HCT116 (cell line): Measurements from ENCODE around the gene BMP4. TPM values are rescaled to one million over a fixed set of nuclear protein-coding genes. Genes with fewer than 3 reads are reported as not detected.

ENCODE experiments used
- ATAC-seq: fragments of 200-7000 bp; cut with Tn5 transposase; 2 replicates; pipeline ENCODE4 v1.9.1; 2020; ENCODE audit warnings: mild to moderate bottlenecking, moderate library complexity
- BruUV-seq: library from RNA; stranded (reverse); fragments of 400-500 nt; replicated peaks from 2 replicates; lab custom pipeline; 2021; lab: Mats Ljungman, UMichigan
- CTCF ChIA-PET: fragments of 300-600 bp; sonication (Branson Sonifier 250); formaldehyde crosslinking; loops from one replicate; lab custom pipeline; 2021; ENCODE audit warnings: antibody characterized with exemption; lab: Charles Lee
- POLR2A ChIA-PET: fragments of 300-600, 350-600 bp; sonication (Branson Sonifier 250); formaldehyde crosslinking; loops from one replicate; lab custom pipeline; 2021; ENCODE audit warnings: antibody characterized with exemption; lab: Charles Lee
- RAD21 ChIA-PET, 2 experiments: fragments of 300-600 bp; sonication (Branson Sonifier 250); formaldehyde crosslinking; loops; one replicate each; lab custom pipeline; 2023; ENCODE audit warnings: low total read pairs in 2 of 2; ENCODE audit not compliant: uncharacterized antibody in 2 of 2, unreplicated experiment in 2 of 2, low non-redundant PET in 1 of 2; lab: Charles Lee
- DNase-seq: peaks from one replicate; pipeline ENCODE4 v3.0.0-alpha.2; 2010; ENCODE audit warnings: low read depth, low spot score
- H2AFZ ChIP-seq: fragments of 200-600 bp; shearing (Covaris generic), sonication (generic); 2 replicates; pipeline ENCODE4 v1.6.1; 2017; ENCODE audit warnings: low read depth, mixed run types, mixed read lengths, antibody characterized with exemption, low read length; ENCODE audit not compliant: poor library complexity, severe bottlenecking
- H3K27ac ChIP-seq: 2 replicates; pipeline ENCODE4 v1.5.1; 2012; ENCODE audit warnings: low read depth, low read length
- H3K27me3 ChIP-seq: fragments of 200-600 bp; sonication (generic); 2 replicates; pipeline ENCODE4 v1.6.1; 2016; ENCODE audit warnings: mixed run types, low read length, mixed read lengths; ENCODE audit not compliant: insufficient read depth
- H3K36me3 ChIP-seq, 2 experiments: fragments of 200-500 bp in 1 of 2; fragments of 200-600 bp in 1 of 2; sonication (Bioruptor generic) in 1 of 2; sonication (generic) in 1 of 2; 2 replicates each; pipeline versions ENCODE4 v1.5.1 to v1.6.1; 2014 to 2016; ENCODE audit warnings: low read length in 2 of 2, inconsistent platforms in 1 of 2, mixed read lengths in 1 of 2, mixed run types in 1 of 2; ENCODE audit not compliant: insufficient read depth in 2 of 2, control insufficient read depth in 1 of 2
- H3K4me1 ChIP-seq, 2 experiments: fragments of 200-600 bp in 1 of 2; sonication (generic) in 1 of 2; 2 replicates each; pipeline versions ENCODE4 v1.5.1 to v1.6.1; 2012 to 2017; ENCODE audit warnings: low read length in 2 of 2, inconsistent platforms in 1 of 2, mild to moderate bottlenecking in 1 of 2, mixed read lengths in 1 of 2, mixed run types in 1 of 2, moderate library complexity in 1 of 2; ENCODE audit not compliant: insufficient read depth in 2 of 2, control insufficient read depth in 1 of 2
- H3K4me2 ChIP-seq: fragments of 200-600 bp; sonication (generic); 2 replicates; pipeline ENCODE4 v1.6.1; 2017; ENCODE audit warnings: mixed run types, low read length, mixed read lengths
- H3K4me3 ChIP-seq, 2 experiments: fragments of 200-600 bp in 1 of 2; sonication (generic) in 1 of 2; replicated peaks in 1 of 2; 2 replicates each; pipeline ENCODE4 v1.5.1; 2011 to 2016; ENCODE audit warnings: low read length in 2 of 2, control low read depth in 1 of 2, low read depth in 1 of 2, mild to moderate bottlenecking in 1 of 2, mixed read lengths in 1 of 2, mixed run types in 1 of 2
- H3K79me2 ChIP-seq: fragments of 200-600 bp; sonication (generic); 2 replicates; pipeline ENCODE4 v1.6.1; 2017; ENCODE audit warnings: mild to moderate bottlenecking, mixed run types, low read length, moderate library complexity, mixed read lengths; ENCODE audit not compliant: insufficient read depth
- H3K9ac ChIP-seq: fragments of 200-600 bp; sonication (generic); 2 replicates; pipeline ENCODE4 v1.6.1; 2016; ENCODE audit warnings: low read length, mixed read lengths
- H3K9me2 ChIP-seq: fragments of 200-600 bp; sonication (generic), shearing (Covaris generic); 2 replicates; pipeline ENCODE4 v1.6.1; 2017; ENCODE audit warnings: mixed run types, mild to moderate bottlenecking, moderate library complexity; ENCODE audit not compliant: insufficient read depth
- H3K9me3 ChIP-seq, 2 experiments: fragments of 200-500 bp in 1 of 2; fragments of 200-600 bp in 1 of 2; sonication (Bioruptor generic) in 1 of 2; sonication (generic) in 1 of 2; 2 replicates each; pipeline ENCODE4 v1.6.1; 2014 to 2017; ENCODE audit warnings: low read length in 2 of 2, mixed read lengths in 2 of 2, inconsistent platforms in 1 of 2, low read depth in 1 of 2, mild to moderate bottlenecking in 1 of 2, mixed run types in 1 of 2, moderate library complexity in 1 of 2; ENCODE audit not compliant: control insufficient read depth in 1 of 2, insufficient read depth in 1 of 2
- H4K20me1 ChIP-seq: fragments of 200-600 bp; sonication (generic), shearing (Covaris generic); 2 replicates; pipeline ENCODE4 v1.6.1; 2017; ENCODE audit warnings: mixed run types, mild to moderate bottlenecking, moderate library complexity; ENCODE audit not compliant: insufficient read depth
- CBX3 ChIP-seq: IDR thresholded peaks from 2 replicates; pipeline ENCODE4 v1.6.1; 2012; ENCODE audit warnings: low read depth
- CEBPB ChIP-seq: IDR thresholded peaks from 2 replicates; pipeline ENCODE4 v1.6.1; 2012; ENCODE audit warnings: low read depth
- EGR1 ChIP-seq: IDR thresholded peaks from 2 replicates; pipeline ENCODE4 v1.6.1; 2012; ENCODE audit warnings: low read depth
- EZH2 ChIP-seq: fragments of 200-600 bp; sonication (generic); IDR thresholded peaks from 2 replicates; pipeline ENCODE4 v1.6.1; 2017; ENCODE audit warnings: antibody characterized with exemption, mixed run types
- POLR2A ChIP-seq: IDR thresholded peaks from 2 replicates; pipeline ENCODE4 v1.7.0; 2011; ENCODE audit warnings: borderline replicate concordance; ENCODE audit not compliant: insufficient read depth, insufficient read length; ENCODE audit errors: extremely low read depth
- POLR2AphosphoS5 ChIP-seq: IDR thresholded peaks from 2 replicates; pipeline ENCODE4 v1.6.1; 2011; ENCODE audit warnings: mild to moderate bottlenecking, low read depth, low read length, moderate library complexity
- RAD21 ChIP-seq: IDR thresholded peaks from 2 replicates; pipeline ENCODE4 v1.6.1; 2012; ENCODE audit warnings: low read depth, mild to moderate bottlenecking
- REST ChIP-seq: IDR thresholded peaks from 2 replicates; pipeline ENCODE4 v1.6.1; 2012; ENCODE audit warnings: low read depth
- SIN3A ChIP-seq: IDR thresholded peaks from 2 replicates; pipeline ENCODE4 v1.6.1; 2012; ENCODE audit warnings: low read depth
- SP1 ChIP-seq: IDR thresholded peaks from 2 replicates; pipeline ENCODE4 v1.6.1; 2012; ENCODE audit warnings: low read depth
- ZFX ChIP-seq: fragments of 450-650 bp; IDR thresholded peaks from 2 replicates; pipeline ENCODE4 v1.6.1; 2017
- ZNF274 ChIP-seq: fragments of 200-500 bp; sonication (Bioruptor generic); IDR thresholded peaks from 2 replicates; pipeline ENCODE4 v1.6.1; 2014; ENCODE audit warnings: mild to moderate bottlenecking, low read depth, low read length, inconsistent platforms
- intact Hi-C: fragments of 100-400 bp; cut with micrococcal nuclease; formaldehyde crosslinking; loops from 2 replicates; pipeline ENCODE4 v1.10.0; 2022
- total RNA-seq: library from RNA; stranded (reverse); gene quantifications from one replicate; pipeline ENCODE4 v1.2.1, GENCODE V29; 2021; ENCODE audit not compliant: unreplicated experiment
- TF ChIP-seq, protein P1 (sequence below), 3 experiments: fragments of 200-600 bp in 1 of 3; sonication (generic) in 1 of 3; IDR thresholded peaks in 2 of 3; conservative IDR thresholded peaks in 1 of 3; 2 replicates each; pipeline ENCODE4 v1.5.1; 2012 to 2017; ENCODE audit warnings: low read depth in 2 of 3, low read length in 2 of 3, antibody characterized with exemption in 1 of 3, borderline replicate concordance in 1 of 3, control low read depth in 1 of 3, mild to moderate bottlenecking in 1 of 3, mixed read lengths in 1 of 3, mixed run types in 1 of 3, moderate library complexity in 1 of 3; ENCODE audit not compliant: insufficient read depth in 1 of 3
- TF ChIP-seq, protein P2 (sequence below): IDR thresholded peaks from 2 replicates; pipeline ENCODE4 v1.6.1; 2011; ENCODE audit warnings: mild to moderate bottlenecking, low read length, moderate library complexity; ENCODE audit not compliant: insufficient replicate concordance; ENCODE audit errors: extremely low read depth

BMP4 gene
- total RNA-seq, 1 experiment from 2014 or later = 145 TPM

DNA sequence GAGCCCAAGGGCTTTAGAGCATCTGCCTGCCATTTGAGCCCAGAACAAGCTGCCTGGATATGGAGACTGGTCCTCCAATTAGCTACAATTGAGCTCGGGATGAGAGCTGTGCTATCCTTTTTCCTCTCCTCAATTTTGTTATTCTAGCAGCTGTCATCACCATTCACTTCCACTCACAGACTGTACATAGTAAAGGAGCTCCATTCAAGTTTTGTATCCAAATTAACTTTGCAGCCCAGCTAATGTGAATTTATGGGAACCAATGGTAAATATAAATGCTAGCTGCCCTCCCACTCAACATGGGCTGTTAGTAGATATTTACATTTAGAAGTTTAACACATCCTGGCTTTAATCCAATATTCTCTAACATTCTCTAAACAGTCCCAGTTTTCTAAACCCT lies 44.6 kb downstream of the BMP4 start:
- TF ChIP-seq RAD21 = no peak
- no peak for TF ChIP-seq CBX3
- no peak for TF ChIP-seq ZNF274
- TF ChIP-seq POLR2AphosphoS5 = no peak
- Histone ChIP-seq H2AFZ (no peak overlapping the region), H3K27ac (no peak overlapping the region), H3K4me3 (no peak overlapping the region), H3K4me2 (no peak overlapping the region), H3K36me3 (no peaks in the 10 kb centered on the region), H3K27me3 (no peaks in the 10 kb centered on the region), H3K9me3 (no peaks in the 10 kb centered on the region), H3K4me1 (no peaks in the 10 kb centered on the region), H4K20me1 (no peaks in the 10 kb centered on the region), H3K79me2 (no peaks in the 10 kb centered on the region), H3K9me2 (no peaks in the 10 kb centered on the region), H3K9ac (no peak overlapping the region)
- ChIA-PET RAD21 (no interaction called here), POLR2A (no interaction called here), CTCF (no interaction called here)
- BruUV-seq = no TSS peak
- DNase-seq = no peak
- ATAC-seq = no peak
- intact Hi-C loops = no loop called here

DNA sequence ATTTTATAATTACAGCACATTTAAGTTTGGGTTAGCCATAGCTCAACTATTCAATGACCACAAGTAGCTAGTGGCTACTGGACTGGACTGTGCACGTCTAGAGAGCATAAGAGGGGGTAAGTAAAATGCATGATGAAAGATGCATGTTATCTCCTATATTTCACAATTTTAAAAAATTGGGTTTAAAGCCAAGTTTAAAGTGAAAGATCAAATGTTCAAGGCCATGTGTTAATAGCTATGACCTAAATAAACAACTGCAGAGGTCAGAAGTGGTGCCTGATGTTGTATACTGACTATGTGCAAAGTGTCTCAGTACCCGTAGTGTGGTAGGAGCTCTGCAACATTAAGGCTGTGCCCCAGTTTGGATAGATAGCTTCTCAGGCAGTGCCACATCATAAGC lies 48.2 kb downstream of the BMP4 start:
- ChIA-PET CTCF (no interaction called here), POLR2A (no interaction called here), RAD21 (no interaction called here)
- H3K9me3 ChIP-seq = peaks cover 0 to 3% of the 10 kb centered on the region in 2 experiments; a peak in 1 of 4 replicates
- no peaks in the 10 kb centered on the region for H3K79me2 ChIP-seq
- no peak for DNase-seq
- no peaks in the 10 kb centered on the region for H4K20me1 ChIP-seq
- H3K36me3 ChIP-seq = no peaks in the 10 kb centered on the region
- H2AFZ ChIP-seq = no peak overlapping the region
- no peak overlapping the region for H3K27ac ChIP-seq
- no peaks in the 10 kb centered on the region for H3K27me3 ChIP-seq
- no peak overlapping the region for H3K4me2 ChIP-seq
- intact Hi-C loops = no loop called here
- H3K4me1 ChIP-seq = no peaks in the 10 kb centered on the region
- no peak overlapping the region for H3K9ac ChIP-seq
- H3K9me2 ChIP-seq = no peaks in the 10 kb centered on the region
- no peak for ATAC-seq
- H3K4me3 ChIP-seq = no peak overlapping the region
- no TSS peak for BruUV-seq
- no peak for TF ChIP-seq SP1
- TF ChIP-seq, protein P1, sequence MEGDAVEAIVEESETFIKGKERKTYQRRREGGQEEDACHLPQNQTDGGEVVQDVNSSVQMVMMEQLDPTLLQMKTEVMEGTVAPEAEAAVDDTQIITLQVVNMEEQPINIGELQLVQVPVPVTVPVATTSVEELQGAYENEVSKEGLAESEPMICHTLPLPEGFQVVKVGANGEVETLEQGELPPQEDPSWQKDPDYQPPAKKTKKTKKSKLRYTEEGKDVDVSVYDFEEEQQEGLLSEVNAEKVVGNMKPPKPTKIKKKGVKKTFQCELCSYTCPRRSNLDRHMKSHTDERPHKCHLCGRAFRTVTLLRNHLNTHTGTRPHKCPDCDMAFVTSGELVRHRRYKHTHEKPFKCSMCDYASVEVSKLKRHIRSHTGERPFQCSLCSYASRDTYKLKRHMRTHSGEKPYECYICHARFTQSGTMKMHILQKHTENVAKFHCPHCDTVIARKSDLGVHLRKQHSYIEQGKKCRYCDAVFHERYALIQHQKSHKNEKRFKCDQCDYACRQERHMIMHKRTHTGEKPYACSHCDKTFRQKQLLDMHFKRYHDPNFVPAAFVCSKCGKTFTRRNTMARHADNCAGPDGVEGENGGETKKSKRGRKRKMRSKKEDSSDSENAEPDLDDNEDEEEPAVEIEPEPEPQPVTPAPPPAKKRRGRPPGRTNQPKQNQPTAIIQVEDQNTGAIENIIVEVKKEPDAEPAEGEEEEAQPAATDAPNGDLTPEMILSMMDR (IDR thresholded peaks at IDR 0.05 in 2 of 3, conservative IDR thresholded peaks at IDR 0.05 in 1 of 3; ENCODE audit: borderline replicate concordance in 1 of 3, insufficient read depth in 1 of 3, low read depth in 2 of 3, low read length in 2 of 3) = no peak
- TF ChIP-seq ZNF274 = no peak
- TF ChIP-seq ZFX = no peak
- no peak for TF ChIP-seq EZH2
- TF ChIP-seq, protein P2, sequence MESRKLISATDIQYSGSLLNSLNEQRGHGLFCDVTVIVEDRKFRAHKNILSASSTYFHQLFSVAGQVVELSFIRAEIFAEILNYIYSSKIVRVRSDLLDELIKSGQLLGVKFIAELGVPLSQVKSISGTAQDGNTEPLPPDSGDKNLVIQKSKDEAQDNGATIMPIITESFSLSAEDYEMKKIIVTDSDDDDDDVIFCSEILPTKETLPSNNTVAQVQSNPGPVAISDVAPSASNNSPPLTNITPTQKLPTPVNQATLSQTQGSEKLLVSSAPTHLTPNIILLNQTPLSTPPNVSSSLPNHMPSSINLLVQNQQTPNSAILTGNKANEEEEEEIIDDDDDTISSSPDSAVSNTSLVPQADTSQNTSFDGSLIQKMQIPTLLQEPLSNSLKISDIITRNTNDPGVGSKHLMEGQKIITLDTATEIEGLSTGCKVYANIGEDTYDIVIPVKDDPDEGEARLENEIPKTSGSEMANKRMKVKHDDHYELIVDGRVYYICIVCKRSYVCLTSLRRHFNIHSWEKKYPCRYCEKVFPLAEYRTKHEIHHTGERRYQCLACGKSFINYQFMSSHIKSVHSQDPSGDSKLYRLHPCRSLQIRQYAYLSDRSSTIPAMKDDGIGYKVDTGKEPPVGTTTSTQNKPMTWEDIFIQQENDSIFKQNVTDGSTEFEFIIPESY = no peak
- TF ChIP-seq EGR1 = no peak
- TF ChIP-seq POLR2AphosphoS5 = no peak
- TF ChIP-seq POLR2A = no peak
- no peak for TF ChIP-seq CEBPB
- no peak for TF ChIP-seq REST
- TF ChIP-seq SIN3A = no peak
